EL (cell line): ENCODE results near the gene E2F1.
A peak's percentile ranks its signal among the peaks of the same experiment; 100 is the strongest.
"Not testable (repeated sequence)": the region's sequence is repeated elsewhere in the genome, so short reads cannot be mapped to it uniquely, and the experiment has no call there.

Experiments
- DNase-seq: peaks from one replicate; pipeline ENCODE4 v3.0.0-alpha.2; 2016

Gene E2F1

GRCh38 chr20:33656783-33657703, 29.1 kb downstream of the E2F1 start:
- DNase-seq, result no peak

- DNase-seq, result no peak
These were observed 30.0 kb downstream of the E2F1 start for GRCh38 chr20:33656010-33656782.

- DNase-seq, result no peak
These were observed 31.0 kb downstream of the E2F1 start for GRCh38 chr20:33655164-33655563.

- DNase-seq, result no peak
These were observed 31.5 kb downstream of the E2F1 start for GRCh38 chr20:33654680-33655161.

- no peak for DNase-seq
These were observed 32.1 kb downstream of the E2F1 start for GRCh38 chr20:33653900-33654596.

- peak; percentile 71 for DNase-seq
These were observed 32.8 kb downstream of the E2F1 start for GRCh38 chr20:33653218-33653899.

- no peak for DNase-seq
These were observed 34.6 kb downstream of the E2F1 start for GRCh38 chr20:33651562-33652048.

GRCh38 chr20:33650753-33651561, 35.2 kb downstream of the E2F1 start:
- no peak for DNase-seq

GRCh38 chr20:33650111-33650752, 36.0 kb downstream of the E2F1 start:
- no peak for DNase-seq

GRCh38 chr20:33649201-33649681, 36.9 kb downstream of the E2F1 start:
- no peak for DNase-seq

- no peak for DNase-seq
These were observed 37.7 kb downstream of the E2F1 start for GRCh38 chr20:33648396-33649004.

- peak; percentile 63 for DNase-seq
These were observed 38.4 kb downstream of the E2F1 start for GRCh38 chr20:33647603-33648395.

- DNase-seq, result not testable (repeated sequence)
These were observed 39.1 kb downstream of the E2F1 start for GRCh38 chr20:33646959-33647602.

- DNase-seq, result no peak
These were observed 40.0 kb downstream of the E2F1 start for GRCh38 chr20:33646191-33646590.

GRCh38 chr20:33645396-33645795, 40.8 kb downstream of the E2F1 start:
- no peak for DNase-seq

GRCh38 chr20:33645072-33645358, 41.2 kb downstream of the E2F1 start:
- DNase-seq, result no peak

GRCh38 chr20:33644313-33645071, 41.7 kb downstream of the E2F1 start:
- no peak for DNase-seq

GRCh38 chr20:33640287-33640686, 45.9 kb downstream of the E2F1 start:
- no peak for DNase-seq
